ENCODE measurements around the gene AIFM2.
"Not testable (repeated sequence)": the region's sequence is repeated elsewhere in the genome, so short reads cannot be mapped to it uniquely, and the experiment has no call there.

The AIFM2 gene

DNA sequence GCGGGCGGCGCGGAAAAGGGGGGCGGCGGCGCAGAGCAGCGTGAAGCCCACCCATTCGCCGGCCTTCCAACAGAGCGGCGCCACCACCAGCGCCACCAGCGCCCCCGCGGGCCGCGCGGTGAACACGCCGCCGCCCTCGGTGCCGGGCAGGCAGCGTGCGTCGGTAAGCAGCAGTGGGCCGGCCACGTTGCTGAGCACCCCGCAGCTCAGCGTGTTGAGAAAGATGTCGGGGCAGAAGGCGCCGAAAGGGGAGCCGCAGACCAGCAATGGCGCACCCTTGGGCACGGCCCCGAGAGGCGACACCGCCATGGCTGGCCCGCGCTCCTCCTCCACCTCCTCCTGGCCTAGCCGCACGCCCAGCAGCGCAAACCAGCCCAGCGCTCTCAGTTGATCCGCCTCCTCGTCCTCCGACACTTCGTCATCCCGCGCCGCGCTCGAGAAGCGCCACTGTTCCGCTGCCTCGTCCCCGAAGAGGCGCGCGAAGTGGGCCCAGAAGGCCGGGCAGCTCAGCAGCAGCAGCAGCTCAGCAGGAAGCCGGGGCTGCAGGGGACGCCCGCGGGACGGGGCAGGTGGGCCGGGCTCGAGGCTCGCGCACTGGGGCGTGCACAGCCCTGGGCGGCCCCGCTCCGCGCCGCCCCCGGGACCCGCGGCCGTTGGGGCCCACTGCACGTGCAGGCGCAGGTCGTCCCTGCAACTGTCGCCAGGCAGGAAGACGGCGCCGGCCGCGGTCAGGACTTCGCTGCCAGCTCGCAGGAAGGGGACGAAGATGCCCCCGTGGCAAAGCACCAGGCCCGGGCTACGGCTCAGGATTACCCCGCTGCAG is 13.3 kb upstream of the AIFM2 start:
- peak; percentile 57 to 74 (median 70) for DNase-seq

DNA sequence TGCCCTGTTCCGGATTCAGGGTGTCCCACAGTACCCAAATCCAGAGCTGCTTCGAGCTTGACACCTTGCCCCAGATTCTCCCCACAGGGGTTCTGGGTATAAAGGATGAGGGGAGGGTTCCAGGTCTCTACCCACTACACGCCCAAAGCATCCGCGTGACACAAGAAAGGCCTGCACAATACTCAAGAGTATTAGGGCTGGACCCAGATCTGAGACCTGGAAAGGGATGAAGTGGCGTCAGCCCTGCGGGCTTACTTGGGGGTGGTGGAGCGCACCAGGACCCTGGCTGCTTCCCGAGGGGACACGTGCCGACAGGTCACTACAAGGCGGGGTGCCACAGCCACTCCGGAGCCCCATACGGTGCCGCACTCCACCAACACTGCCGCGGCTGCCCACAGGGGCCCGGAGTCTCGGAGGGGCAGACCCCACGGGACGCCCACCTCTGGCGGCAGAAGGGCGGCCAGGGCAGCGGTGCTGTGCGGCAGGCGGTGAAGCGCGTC is 12.6 kb upstream of the AIFM2 start:
- DNase-seq, result peak in 1 of 5 donors; percentile 26

DNA sequence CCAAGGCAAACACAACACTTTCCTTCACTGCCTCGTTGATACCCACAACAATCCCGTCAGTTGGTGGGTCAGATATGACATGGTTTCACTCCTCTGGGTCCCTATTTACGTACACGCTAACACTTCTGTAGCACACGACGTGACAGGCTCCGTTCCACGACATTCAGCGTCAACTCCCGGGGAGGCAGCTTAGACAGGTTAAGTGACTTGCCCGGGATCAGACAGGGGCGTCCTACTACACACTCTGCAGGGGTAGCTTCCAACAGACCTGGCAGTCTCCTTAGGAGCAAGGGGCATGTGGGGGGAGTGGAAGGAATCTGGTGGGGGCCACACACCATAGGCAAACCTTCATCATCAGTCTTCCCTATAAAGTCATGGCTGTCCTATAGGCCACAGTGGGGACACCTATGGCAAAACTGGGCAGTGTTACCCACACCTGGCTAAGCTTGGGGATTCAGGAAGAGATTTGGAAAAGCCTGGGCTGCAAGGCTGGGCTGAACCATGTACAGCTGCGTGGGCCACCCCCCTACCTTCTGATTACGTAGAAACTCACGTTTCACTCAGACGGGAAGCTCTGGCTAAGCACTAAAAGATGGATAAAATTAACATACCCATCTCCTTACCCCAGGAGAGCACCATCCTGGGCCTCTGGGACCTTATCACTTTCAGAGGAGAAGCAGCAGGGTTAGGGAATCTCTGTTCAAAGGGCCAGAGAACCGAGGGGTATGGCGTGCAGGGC is 11.9 kb upstream of the AIFM2 start:
- no peak for DNase-seq

DNA sequence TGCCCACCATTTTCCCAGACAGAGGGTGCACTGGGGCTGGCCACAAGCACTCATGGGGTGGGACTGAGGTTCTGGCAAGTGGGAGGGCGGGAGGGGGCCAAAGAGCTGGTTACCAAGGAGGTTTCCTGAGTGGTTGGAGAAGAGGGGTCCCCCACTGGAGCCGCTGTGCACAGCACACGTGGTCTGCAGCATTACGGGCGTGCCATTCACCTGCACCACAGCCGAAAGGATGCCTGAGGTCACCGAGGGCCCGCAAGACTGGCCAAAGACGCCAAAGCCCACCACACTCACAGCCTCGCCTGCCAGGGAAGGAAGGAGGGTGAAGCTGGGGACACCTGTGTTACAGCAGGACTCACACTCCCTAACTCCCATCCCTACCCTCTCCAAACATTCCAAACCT is 9.9 kb upstream of the AIFM2 start:
- no peak for DNase-seq

DNA sequence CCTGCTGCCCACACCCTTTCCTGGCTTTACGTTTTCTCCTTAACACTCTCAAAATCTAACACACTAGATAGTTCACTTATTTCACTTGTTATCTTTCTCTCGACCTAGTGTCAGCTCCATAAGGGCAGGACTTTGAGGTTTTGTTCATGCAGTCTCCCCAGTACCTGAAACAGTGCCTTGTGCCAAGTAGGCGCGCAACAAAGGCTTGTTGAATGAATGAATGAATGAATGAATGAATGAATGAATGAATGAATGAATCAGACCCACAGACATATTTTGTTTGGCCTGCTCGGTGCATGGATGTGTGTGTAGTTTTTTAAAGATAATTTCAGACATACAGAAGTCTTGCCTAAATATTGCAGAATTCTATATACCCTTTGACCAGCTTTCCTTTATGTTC is 7.7 kb upstream of the AIFM2 start:
- DNase-seq, result no peak

DNA sequence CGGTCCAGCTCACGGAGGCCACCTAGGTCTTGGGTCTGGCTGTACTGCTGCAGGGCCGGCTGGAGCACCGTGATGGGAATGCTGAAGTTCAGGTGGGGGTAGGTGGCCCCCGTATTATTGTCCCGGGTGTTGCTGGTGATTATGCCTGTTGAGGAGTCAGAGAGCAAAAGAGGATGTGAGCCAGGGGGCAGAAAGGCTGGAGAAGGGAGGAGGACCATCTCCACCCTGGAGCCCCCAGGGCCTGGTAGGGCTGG is 7.3 kb upstream of the AIFM2 start:
- no peak for DNase-seq

DNA sequence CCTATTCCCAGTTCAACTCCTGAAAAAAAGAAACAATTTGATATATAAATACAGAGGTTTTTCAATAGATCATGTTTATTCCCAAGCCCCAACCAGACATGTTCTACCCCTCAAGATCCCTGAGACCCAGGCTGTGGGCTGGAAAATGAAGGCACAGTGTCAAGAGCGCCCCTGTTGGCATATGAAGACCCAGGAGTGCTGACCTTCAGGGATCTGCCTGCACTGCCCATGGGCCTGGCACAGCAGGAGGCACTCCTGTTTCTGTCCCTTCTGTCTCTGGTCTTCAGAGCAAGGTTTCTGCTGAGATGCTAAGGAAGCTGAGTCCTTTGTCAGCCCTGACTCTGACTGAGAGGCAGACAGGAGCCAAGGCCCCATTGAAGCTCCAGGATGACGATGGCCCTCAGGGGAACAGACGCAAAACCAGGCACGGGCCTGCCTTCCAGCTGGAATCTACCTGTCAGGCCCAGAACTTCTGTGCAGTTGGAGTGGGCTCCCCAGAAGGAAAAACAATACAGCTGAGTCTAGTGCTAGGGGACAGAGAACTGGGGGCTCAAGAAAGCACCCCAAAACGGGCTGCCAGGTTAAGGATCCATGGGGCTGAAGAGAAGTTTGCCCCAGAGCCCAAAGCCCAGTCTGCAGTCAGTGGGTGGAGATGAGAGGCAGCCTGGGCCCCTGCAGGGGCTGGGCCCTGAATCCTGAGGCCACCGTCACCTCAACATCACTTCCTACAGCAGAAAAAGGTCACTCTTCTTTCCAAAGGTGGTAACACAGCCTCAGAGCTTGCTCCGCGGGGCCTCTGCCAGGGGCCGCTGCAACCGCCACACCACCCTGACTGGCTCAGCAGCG is 6.7 kb upstream of the AIFM2 start:
- no peak for DNase-seq

DNA sequence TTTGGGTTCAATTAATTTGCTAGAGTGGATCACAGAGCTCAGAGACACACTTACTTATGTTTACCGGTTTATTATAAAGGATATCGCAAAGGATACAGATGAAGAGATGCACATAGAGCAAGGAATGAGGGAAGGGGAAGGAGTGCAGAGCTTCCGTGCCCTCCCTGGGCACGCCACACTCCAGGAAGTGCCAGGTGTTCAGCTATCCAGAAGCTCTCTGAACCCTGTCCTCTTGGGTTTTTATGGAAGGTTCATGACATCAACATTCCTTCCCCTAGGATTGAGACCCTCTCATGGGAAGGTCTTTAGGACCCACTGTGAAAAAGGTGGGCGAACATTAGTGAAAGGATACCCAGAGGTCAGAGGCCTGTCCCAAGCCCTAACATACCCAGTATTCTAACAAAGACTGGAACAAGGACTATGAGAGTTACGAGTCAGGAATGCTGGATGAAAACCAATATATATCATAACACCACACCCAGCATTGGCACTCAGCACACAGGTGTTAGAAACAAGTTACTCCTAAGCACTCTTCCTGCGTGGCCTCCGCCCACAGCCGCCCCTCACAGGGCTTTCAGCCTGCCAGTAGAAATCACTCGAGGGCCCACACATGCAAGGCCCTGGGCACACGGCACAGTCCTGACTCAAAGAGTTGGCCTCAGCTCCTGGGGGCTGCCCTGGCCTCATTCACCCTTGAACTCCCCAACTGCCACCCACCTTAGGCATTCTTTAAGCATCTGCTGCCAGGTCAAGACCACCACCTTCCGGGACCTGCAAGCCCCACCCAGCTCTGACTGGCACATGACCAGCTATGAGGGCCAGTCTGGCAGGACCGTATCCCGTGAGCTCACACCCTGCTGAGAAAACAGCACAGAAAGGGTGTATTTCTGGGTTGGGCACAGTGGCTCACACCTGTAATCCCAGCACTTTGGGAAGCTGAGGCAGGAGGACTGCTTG is 5.6 kb upstream of the AIFM2 start:
- no peak for DNase-seq

DNA sequence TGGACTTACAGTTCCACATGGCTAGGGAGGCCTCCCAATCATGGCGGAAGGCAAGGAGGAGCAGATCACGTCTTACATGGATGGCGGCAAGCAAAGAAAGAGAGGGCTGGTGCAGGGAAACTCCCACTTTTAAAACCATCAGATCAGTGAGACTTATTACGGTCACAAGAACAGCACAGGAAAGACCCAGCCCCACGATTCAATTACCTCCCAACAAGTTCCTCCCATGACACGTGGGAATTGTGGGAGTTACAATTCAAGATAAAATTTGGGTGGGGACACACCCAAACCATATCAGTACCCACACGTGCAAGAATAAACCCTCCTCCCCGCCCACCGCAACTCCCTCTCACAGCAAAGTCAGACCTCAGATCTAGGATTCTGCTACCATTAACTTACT is 4.5 kb upstream of the AIFM2 start:
- no peak for DNase-seq

DNA sequence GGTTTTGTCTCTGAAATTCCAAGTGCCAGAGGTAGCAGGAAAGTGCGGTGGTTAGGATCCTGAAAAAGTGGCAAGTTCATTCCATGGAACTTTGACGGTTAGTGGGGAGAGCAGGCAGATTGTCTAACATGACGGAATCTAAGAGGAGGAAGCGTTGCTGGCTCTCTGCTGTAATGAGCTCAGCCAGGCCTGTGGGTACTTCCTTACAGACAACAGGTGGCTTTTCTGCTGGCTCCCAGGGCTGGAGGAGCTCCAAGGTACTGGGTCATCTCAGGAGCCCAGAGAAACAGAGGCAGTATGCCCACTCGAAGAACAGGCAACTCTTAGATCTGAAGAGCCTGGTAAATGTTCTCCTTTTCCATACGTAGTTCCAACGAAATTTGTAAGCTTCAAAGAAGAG is 3.1 kb upstream of the AIFM2 start:
- no peak for DNase-seq

DNA sequence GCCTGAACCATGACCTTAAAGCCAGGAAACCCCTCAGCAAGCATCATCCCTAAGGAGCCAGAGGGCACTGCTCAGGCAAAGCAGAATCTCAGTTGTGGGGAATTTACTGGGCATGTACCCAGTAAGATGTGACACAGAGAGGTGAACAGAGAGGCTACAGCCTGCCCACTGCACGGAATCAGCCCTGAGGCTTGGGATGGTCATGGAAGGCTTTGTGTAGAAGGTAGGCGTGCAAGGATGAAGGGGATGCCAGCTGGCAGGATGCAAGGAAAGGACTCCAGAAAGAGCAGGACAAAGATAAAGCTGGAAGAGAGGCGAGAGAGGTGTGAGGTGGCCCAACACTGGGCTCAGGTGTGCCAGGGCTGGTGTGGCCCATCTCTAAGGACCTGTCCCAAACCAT is 2.4 kb upstream of the AIFM2 start:
- no peak for DNase-seq

DNA sequence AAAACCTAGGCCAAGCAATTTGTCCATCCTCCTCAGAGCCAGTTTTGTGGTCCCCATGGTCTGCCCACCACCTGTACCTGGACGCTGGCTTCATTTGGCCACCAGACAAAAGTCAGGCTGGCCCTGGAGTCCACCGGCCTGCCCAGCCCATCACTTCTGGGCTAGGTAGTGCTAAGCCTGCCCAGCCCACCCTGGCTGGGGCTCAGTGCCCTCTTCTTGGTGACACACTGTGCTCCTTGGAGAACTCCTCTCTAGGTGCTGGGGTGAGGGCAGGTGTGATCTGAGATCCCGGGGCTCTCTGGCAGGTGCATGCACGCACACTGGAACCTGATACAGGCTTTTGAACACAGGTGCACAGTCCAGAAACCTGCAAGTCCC is 1.1 kb downstream of the AIFM2 start:
- no peak for DNase-seq

DNA sequence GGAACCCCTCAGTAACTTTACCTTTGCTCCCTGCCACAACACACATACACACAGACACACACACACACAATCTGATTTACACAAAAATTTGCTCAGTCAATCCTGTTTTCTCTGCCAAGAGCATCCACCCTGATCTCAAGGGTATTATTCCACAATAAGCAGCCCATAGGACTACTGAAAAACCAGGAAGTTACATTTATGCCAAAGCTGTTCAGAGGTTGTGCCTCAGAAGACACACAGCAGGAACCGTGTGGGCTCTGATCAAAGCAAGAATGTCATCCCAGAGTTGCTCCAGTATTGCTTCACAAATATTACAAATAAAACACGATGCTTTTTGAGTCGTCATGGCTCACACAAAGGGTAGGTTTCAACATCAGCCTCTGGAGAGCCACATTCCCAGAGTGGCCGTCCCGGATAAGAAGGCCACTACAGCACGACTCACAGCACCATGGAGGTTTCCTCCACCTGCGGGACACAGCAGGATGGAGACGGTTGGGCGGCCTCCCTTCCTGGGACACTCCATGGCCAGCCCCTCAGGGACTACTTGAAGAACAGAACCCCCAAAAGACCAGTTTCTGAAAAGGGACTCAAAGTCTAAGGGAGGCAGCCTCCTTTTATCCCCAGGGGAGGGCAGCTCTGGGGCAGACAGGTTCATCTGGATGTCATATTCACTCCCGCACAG is 1.6 kb downstream of the AIFM2 start:
- DNase-seq, result no peak

DNA sequence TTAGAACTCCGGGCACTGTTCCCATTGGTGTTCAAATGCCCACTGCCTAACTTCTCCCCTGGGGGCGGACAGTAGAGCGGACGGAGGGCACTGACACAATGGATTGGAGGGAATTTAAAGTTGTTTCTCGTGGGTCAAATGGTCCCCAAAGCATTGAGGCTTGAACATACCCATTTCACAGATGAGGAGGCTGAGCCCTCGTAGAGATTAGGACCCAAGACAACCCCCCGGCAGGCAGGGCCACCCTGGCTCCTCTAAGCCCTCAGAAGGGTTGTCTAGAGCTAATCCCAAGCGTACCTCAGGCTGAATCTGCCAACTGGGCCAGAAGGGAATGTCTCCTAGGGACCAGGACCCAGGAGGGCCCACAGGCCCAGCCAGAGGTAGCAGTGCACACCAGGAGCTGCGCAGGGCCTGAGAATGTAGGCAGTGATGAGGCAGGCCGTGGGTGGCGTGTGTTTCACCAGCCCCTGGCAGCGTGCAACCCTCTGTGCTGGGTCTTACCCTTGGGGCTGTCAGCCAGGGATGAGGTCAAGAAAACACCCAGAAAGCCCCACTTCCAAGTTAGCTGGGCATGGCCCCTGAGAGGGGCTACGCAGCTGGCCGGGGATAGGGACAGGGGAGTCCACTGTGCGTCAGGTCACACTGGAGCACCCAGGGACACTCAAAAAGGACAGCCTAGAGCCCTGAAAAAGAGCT is 5.8 kb downstream of the AIFM2 start:
- DNase-seq, result no peak

DNA sequence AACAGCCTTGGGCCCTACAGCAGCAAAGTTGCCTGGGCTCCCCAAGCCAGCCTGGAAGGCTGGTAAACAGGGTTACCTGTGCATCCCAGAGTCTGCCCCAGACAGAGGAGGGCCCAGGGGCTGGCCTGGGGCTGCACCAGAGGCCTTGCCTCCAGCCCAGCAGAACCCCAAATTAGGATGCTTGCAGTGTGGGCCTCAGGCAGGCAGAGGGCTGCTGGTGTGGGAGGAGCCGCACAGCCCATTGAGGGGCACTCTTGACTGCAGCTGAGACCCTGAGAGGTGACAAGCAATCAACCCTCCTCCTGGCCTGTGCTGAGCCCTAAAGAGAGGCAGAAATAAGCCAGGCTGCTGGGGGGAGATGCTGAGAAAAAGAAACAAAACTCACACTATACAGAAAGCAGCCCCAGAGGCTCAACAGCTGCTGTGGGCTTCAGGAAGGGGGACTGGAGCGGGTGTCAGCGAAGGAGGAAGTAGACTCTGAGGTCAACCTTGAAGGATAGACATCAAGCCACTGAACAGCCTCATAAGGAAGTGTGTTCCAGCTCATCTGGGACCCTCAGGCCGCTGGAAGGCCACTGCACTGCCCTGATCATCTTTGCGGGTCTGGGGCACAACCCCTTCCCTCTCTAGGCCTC is 6.6 kb downstream of the AIFM2 start:
- no peak for DNase-seq

DNA sequence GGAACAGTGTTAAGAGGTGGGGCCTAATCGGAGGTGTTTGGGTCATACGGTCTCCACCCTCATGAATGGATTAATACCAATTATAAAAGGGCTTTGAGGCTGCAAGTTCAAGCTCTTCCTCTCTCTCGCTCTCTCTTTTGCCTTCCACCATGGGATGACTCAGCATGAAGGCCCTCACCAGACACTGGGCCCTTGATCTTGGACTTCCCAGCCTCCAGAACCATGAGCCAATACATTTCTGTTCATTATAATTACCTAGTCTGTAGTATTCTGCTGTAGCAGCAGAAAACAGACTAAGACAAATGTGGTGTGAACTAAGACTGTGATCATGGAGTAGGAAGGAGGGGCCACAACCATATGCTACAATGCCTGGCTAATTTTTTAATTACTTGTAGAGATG is 7.7 kb downstream of the AIFM2 start:
- no peak for DNase-seq

DNA sequence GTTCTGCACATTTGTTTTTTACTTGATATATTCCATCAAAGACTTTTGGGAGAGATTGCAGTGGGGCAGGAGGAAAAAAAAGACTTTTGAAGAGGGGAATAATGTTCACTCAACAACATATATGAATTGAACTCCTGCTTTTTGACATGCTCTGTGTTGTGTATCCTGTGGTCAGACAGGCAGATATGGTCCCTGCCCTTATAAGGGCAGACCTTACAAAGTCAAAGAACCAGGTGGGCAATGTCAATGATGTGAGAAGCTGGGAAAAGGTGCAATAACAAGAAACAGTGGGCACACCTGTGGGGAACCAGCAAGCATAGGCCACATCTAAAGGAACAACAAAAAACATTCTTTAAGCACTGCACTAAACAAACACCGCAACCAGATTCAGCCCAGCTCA is 8.2 kb downstream of the AIFM2 start:
- DNase-seq, result no peak

DNA sequence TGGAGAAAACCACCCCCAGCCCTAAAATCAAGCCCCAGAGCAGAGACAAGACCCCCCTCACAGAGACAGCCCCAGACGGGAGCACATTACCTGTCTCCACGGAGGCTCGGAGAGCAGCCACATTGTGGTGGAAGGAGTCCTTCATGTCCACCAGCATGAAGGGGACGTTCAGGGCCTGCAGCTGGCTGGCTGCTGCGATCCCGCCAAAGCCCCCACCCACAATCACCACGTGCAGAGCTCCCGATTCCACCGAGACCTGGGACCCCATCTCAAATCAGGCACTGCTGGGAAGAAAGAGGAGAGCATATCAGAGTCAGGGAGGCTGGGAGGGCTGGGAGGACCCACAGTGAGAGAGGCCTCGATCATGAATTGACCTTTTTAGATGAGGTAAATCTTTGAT is 8.8 kb downstream of the AIFM2 start:
- no peak for DNase-seq

DNA sequence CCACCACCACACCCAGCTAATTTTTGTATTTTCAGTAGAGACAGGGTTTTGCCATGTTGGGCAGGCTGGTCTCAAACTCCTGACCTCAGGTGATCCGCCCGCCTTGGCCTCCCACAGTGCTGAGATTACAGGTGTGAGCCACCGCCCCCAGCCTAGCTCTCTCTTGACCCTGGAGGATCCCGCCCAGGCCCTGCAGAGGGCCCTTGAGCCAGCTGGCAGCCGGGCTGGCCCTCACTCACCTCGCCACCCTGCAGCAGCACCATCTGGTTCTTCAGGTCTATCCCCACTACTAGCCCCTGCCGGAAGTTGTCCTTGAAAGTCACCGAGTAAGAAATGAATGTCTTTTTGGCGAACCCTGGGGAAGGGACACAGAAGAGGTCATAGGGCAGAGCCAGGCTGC is 9.5 kb downstream of the AIFM2 start:
- DNase-seq, result not testable (repeated sequence)

DNA sequence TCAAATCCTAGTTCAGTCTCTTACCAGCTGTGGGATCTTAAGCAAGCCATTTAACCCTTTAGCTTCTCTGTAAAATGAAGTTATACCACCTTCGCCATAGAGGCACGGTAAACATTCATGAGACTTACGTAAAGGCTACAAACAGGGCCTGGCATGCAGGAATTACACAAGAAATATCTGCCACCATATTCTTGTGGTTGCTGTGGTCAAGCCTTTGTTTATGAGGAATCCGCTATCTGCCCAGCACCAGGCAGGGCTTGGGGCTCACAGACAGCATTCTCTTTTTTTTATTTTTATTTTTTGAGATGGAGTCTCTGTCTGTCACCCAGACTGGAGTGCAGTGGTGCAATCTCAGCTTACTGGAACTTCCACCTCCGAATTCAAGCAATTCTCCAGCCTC is 9.9 kb downstream of the AIFM2 start:
- DNase-seq, result no peak
